LHCN-M2 (cell line): Measurements from ENCODE around the gene CPNE9. TPM values are rescaled to one million over a fixed set of nuclear protein-coding genes. Genes with fewer than 3 reads are reported as not detected.
A peak's percentile ranks its signal among the peaks of the same experiment; 100 is the strongest.

Experiments
- DNase-seq: peaks from one replicate; pipeline ENCODE4 v3.0.0-alpha.2; 2012; ENCODE audit warnings: low read depth
- polyA plus RNA-seq: library from polyadenylated mRNA; unstranded; fragments of >200 nt; gene quantifications from one replicate; pipeline ENCODE4 v1.2.1, GENCODE V29; 2012; ENCODE audit warnings: missing spikeins
- total RNA-seq: library from RNA; depleted of rRNA; stranded (reverse); fragments of >200 nt; gene quantifications from 2 replicates; pipeline ENCODE4 v1.2.3, GENCODE V29; 2014; rRNA removed

CPNE9 gene
- not detected in 2 replicates for total RNA-seq
- not detected for polyA plus RNA-seq

- DNase-seq = no peak
Observed at GRCh38 chr3:9703736-9704346, at the start of gene CPNE9. TSS of gene CPNE9 (plus strand) at chr3:9703833. CDS start at chr3:9703997, 164 bp downstream.

- no peak for DNase-seq
Observed at GRCh38 chr3:9659849-9660248, 43.8 kb upstream of the CPNE9 start.

GRCh38 chr3:9660972-9661371 lies 42.7 kb upstream of the CPNE9 start:
- DNase-seq = no peak

GRCh38 chr3:9664119-9664751 lies 39.4 kb upstream of the CPNE9 start:
- DNase-seq = no peak

GRCh38 chr3:9666704-9667445 lies 36.8 kb upstream of the CPNE9 start:
- DNase-seq = peak; percentile 23

- DNase-seq = no peak
Observed at GRCh38 chr3:9669277-9669676, 34.4 kb upstream of the CPNE9 start.

GRCh38 chr3:9669720-9670432 lies 33.8 kb upstream of the CPNE9 start:
- DNase-seq = no peak

GRCh38 chr3:9673082-9673481 lies 30.6 kb upstream of the CPNE9 start:
- no peak for DNase-seq

- DNase-seq = no peak
Observed at GRCh38 chr3:9673752-9674151, 29.9 kb upstream of the CPNE9 start.

- no peak for DNase-seq
Observed at GRCh38 chr3:9675736-9676290, 27.8 kb upstream of the CPNE9 start.

- DNase-seq = no peak
Observed at GRCh38 chr3:9676785-9677184, 26.8 kb upstream of the CPNE9 start.

- DNase-seq = no peak
Observed at GRCh38 chr3:9678493-9678892, 25.1 kb upstream of the CPNE9 start.

- DNase-seq = no peak
Observed at GRCh38 chr3:9679476-9680080, 24.1 kb upstream of the CPNE9 start.

GRCh38 chr3:9681011-9681722 lies 22.5 kb upstream of the CPNE9 start:
- no peak for DNase-seq

GRCh38 chr3:9681723-9682081 lies 21.9 kb upstream of the CPNE9 start:
- DNase-seq = no peak

GRCh38 chr3:9682096-9682495 lies 21.5 kb upstream of the CPNE9 start:
- no peak for DNase-seq

- DNase-seq = no peak
Observed at GRCh38 chr3:9683426-9683825, 20.2 kb upstream of the CPNE9 start.

- DNase-seq = no peak
Observed at GRCh38 chr3:9685216-9686049, 18.2 kb upstream of the CPNE9 start.

- no peak for DNase-seq
Observed at GRCh38 chr3:9686050-9686550, 17.5 kb upstream of the CPNE9 start.

- DNase-seq = no peak
Observed at GRCh38 chr3:9686703-9687102, 16.9 kb upstream of the CPNE9 start.
